Germinal center (tissue), 1 donor: ENCODE results near the gene PARP3.
"Not testable (repeated sequence)": the region's sequence is repeated elsewhere in the genome, so short reads cannot be mapped to it uniquely, and the experiment has no call there.

Experiments used
- DNase-seq: peaks from one replicate; pipeline ENCODE4 v3.0.0; 2012; ENCODE audit warnings: mixed read lengths, low spot score

Gene PARP3

GRCh38 chr3:51941798-51942602 lies at the start of gene PARP3, which contains the start of gene RRP9:
Gene PARP3 (plus strand): TSS chr3:51942363. CDS start chr3:51943356, 993 bp downstream.
Gene RRP9 (minus strand): TSS chr3:51941904. CDS start chr3:51941867, 37 bp downstream.
- peak; percentile 99 for DNase-seq

- DNase-seq, result no peak
Measured at GRCh38 chr3:51894391-51894790, 47.8 kb upstream of the PARP3 start.

GRCh38 chr3:51894939-51895338 lies 47.2 kb upstream of the PARP3 start:
- DNase-seq, result no peak

GRCh38 chr3:51896607-51897305 lies 45.4 kb upstream of the PARP3 start:
- DNase-seq, result no peak

GRCh38 chr3:51897391-51897790 lies 44.8 kb upstream of the PARP3 start:
- DNase-seq, result no peak

GRCh38 chr3:51900043-51900442 lies 42.1 kb upstream of the PARP3 start:
- DNase-seq, result not testable (repeated sequence)

GRCh38 chr3:51902361-51902760 lies 39.8 kb upstream of the PARP3 start:
- DNase-seq, result not testable (repeated sequence)

GRCh38 chr3:51904034-51904823 lies 37.9 kb upstream of the PARP3 start:
- DNase-seq, result no peak

- no peak for DNase-seq
Measured at GRCh38 chr3:51908026-51908425, 34.1 kb upstream of the PARP3 start.

- DNase-seq, result no peak
Measured at GRCh38 chr3:51916418-51916817, 25.7 kb upstream of the PARP3 start.

- DNase-seq, result no peak
Measured at GRCh38 chr3:51921081-51921578, 21.0 kb upstream of the PARP3 start.

- no peak for DNase-seq
Measured at GRCh38 chr3:51927061-51927977, 14.8 kb upstream of the PARP3 start.

- no peak for DNase-seq
Measured at GRCh38 chr3:51928438-51928837, 13.7 kb upstream of the PARP3 start.

- not testable (repeated sequence) for DNase-seq
Measured at GRCh38 chr3:51928981-51929380, 13.2 kb upstream of the PARP3 start.

GRCh38 chr3:51929420-51930003 lies 12.7 kb upstream of the PARP3 start:
- no peak for DNase-seq

- no peak for DNase-seq
Measured at GRCh38 chr3:51930439-51930838, 11.7 kb upstream of the PARP3 start.

GRCh38 chr3:51931756-51932155 lies 10.4 kb upstream of the PARP3 start:
- DNase-seq, result no peak

- DNase-seq, result no peak
Measured at GRCh38 chr3:51932471-51933370, 9.4 kb upstream of the PARP3 start.

- no peak for DNase-seq
Measured at GRCh38 chr3:51933471-51934138, 8.6 kb upstream of the PARP3 start.
